Measurements from ENCODE around the gene OXCT1.

GRCh38 chr5:41878643-41879478, 8.6 kb upstream of the OXCT1 start:
- TF ChIP-seq POLR2A (IDR thresholded peaks at IDR 0.05) (no peak), CTCF (IDR thresholded peaks at IDR 0.05) (no peak)

Measured in thyroid gland (tissue), 4 donors.